ENCODE measurements around the gene PEAK1. TPM values are rescaled to one million over a fixed set of nuclear protein-coding genes. Genes with fewer than 3 reads are reported as not detected.
"Not testable (repeated sequence)": the region's sequence is repeated elsewhere in the genome, so short reads cannot be mapped to it uniquely, and the experiment has no call there.

PEAK1 gene
- total RNA-seq, 1 donor = 133 TPM

DNA sequence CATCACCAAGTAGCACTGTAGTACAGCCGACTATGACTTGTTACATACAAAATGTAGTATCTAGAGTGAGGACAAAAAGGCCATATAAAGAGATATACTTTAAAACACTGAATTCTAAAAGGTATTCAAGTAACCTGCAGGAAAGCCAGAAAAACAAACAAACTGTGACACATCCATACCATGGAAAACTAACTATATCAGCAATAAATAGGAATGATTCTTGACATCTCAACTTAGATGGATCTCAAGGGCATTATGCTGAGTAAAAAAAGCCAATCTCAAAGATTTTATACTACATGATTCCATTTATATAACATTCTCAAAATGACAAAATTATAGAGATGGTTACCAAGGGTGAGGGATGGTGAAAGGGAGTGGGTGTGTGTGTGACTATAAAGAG, 143.0 kb downstream of the PEAK1 start:
- DNase-seq (ENCODE audit: insufficient read length, low spot score, missing footprints) = no peak
- Histone ChIP-seq H3K4me3 (ENCODE audit: insufficient read depth, low read length) (no peak overlapping the region), H3K27me3 (ENCODE audit: insufficient read depth, low read length) (no peaks in the 10 kb centered on the region), H3K27ac (ENCODE audit: low read depth, low read length) (no peak overlapping the region), H2AFZ (ENCODE audit: low read length) (no peak overlapping the region), H3K36me3 (ENCODE audit: insufficient read depth, low read length) (peaks cover 5% of the 10 kb centered on the region), H4K20me1 (ENCODE audit: insufficient read depth, low read length) (peaks cover 4% of the 10 kb centered on the region), H3K4me1 (ENCODE audit: insufficient read depth, low read length) (peaks cover under 1% of the 10 kb centered on the region), H3K4me2 (ENCODE audit: insufficient read depth, low read length) (no peak overlapping the region), H3K79me2 (ENCODE audit: insufficient read depth, low read length) (peaks cover 41% of the 10 kb centered on the region), H3K9me3 (ENCODE audit: low read depth, low read length) (no peaks in the 10 kb centered on the region)
- TF ChIP-seq, protein P1, sequence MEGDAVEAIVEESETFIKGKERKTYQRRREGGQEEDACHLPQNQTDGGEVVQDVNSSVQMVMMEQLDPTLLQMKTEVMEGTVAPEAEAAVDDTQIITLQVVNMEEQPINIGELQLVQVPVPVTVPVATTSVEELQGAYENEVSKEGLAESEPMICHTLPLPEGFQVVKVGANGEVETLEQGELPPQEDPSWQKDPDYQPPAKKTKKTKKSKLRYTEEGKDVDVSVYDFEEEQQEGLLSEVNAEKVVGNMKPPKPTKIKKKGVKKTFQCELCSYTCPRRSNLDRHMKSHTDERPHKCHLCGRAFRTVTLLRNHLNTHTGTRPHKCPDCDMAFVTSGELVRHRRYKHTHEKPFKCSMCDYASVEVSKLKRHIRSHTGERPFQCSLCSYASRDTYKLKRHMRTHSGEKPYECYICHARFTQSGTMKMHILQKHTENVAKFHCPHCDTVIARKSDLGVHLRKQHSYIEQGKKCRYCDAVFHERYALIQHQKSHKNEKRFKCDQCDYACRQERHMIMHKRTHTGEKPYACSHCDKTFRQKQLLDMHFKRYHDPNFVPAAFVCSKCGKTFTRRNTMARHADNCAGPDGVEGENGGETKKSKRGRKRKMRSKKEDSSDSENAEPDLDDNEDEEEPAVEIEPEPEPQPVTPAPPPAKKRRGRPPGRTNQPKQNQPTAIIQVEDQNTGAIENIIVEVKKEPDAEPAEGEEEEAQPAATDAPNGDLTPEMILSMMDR (IDR thresholded peaks at IDR 0.05; ENCODE audit: extremely low read depth, low read depth, low read length) = no peak

DNA sequence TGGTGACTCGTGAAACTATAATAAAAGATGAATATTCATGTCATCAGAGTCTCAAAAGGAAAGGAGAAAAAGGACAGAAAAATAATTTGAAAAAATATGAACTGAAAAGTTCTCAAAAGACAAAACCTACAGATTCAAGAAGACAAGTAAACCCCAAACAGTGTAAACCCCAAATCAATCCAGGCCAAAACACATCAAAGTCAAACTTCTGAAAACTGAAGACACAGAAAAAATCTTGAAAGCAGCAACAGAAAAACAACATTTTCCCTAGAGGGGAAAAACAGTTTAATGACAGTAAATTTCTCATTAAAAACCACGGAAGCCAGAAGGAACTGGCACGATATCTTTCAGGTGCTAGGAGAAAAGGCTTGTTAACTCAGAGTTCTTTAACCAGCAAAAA, 143.8 kb downstream of the PEAK1 start:
- no peak for DNase-seq (ENCODE audit: insufficient read length, low spot score, missing footprints)
- Histone ChIP-seq H3K36me3 (ENCODE audit: insufficient read depth, low read length) (peaks cover 5% of the 10 kb centered on the region), H3K27me3 (ENCODE audit: insufficient read depth, low read length) (no peaks in the 10 kb centered on the region), H3K4me2 (ENCODE audit: insufficient read depth, low read length) (no peak overlapping the region), H3K27ac (ENCODE audit: low read depth, low read length) (peak overlapping the region; percentile 28), H4K20me1 (ENCODE audit: insufficient read depth, low read length) (peaks cover 4% of the 10 kb centered on the region), H3K9me3 (ENCODE audit: low read depth, low read length) (no peaks in the 10 kb centered on the region), H3K79me2 (ENCODE audit: insufficient read depth, low read length) (peaks cover 42% of the 10 kb centered on the region), H3K4me3 (ENCODE audit: insufficient read depth, low read length) (no peak overlapping the region), H3K4me1 (ENCODE audit: insufficient read depth, low read length) (no peaks in the 10 kb centered on the region), H2AFZ (ENCODE audit: low read length) (no peak overlapping the region)
- TF ChIP-seq, protein P1 (IDR thresholded peaks at IDR 0.05; ENCODE audit: extremely low read depth, low read depth, low read length) = no peak

DNA sequence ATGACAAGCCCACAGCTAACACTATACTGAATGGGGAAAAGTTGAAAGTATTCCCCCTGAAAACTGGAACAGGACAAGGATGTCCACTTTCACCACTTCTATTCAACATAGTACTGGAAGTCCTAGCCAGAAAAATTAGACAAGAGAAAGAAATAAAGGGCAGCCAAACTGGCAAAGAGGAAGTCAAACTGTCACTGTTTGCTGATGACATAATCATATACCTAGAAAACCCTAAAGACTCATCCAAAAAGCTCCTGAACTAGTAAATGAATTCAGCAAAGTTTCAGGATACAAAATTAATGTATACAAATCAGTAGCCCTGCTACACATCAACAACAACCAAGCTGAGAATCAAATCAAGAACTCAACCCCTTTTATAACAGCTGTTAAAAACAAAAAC, 146.8 kb downstream of the PEAK1 start:
- not testable (repeated sequence) for DNase-seq (ENCODE audit: insufficient read length, low spot score, missing footprints); H3K9me3 ChIP-seq (ENCODE audit: low read depth, low read length); H3K36me3 ChIP-seq (ENCODE audit: insufficient read depth, low read length); H3K4me3 ChIP-seq (ENCODE audit: insufficient read depth, low read length); H3K4me1 ChIP-seq (ENCODE audit: insufficient read depth, low read length); H2AFZ ChIP-seq (ENCODE audit: low read length); H3K27me3 ChIP-seq (ENCODE audit: insufficient read depth, low read length); H3K27ac ChIP-seq (ENCODE audit: low read depth, low read length); H3K4me2 ChIP-seq (ENCODE audit: insufficient read depth, low read length); H4K20me1 ChIP-seq (ENCODE audit: insufficient read depth, low read length)
- H3K79me2 ChIP-seq (ENCODE audit: insufficient read depth, low read length) = peaks cover 52% of the 10 kb centered on the region

DNA sequence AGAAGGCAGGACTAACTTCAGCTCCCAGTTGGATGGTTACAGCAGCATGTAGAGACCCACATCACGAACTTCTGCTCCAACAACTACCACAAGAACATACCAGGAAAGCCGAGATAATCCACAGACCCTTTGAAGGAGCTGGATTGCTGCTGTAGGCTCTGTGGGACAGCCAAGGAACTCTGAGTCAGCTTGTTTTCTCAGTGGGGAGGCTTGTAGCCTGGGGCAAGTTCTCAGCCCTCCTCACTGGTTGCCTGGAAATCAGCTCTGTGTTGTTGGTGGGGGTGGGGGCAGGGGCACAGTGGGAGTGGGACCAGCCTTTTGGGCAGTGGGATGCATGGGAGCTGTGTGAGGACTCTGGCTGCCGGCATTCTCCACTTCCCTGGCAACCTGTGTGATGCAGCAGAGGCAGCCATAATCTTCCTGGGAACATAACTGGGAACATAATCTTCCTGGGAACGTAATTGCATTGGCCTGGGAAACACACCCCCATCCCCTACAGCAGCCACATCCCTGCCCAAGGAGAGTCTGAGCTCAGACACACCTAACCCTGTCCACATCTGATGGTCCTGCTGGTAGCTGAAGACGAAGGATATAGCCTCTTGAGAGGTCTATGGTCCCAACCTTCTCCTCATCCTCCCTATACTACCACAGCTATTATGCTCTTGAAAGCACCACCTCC, 153.1 kb downstream of the PEAK1 start:
- H3K79me2 ChIP-seq (ENCODE audit: insufficient read depth, low read length) = peaks cover 34% of the 10 kb centered on the region
- peaks cover 5% of the 10 kb centered on the region for H3K4me1 ChIP-seq (ENCODE audit: insufficient read depth, low read length)
- no peak overlapping the region for H2AFZ ChIP-seq (ENCODE audit: low read length)
- H4K20me1 ChIP-seq (ENCODE audit: insufficient read depth, low read length) = peaks cover 12% of the 10 kb centered on the region
- no peak overlapping the region for H3K4me3 ChIP-seq (ENCODE audit: insufficient read depth, low read length)
- H3K27ac ChIP-seq (ENCODE audit: low read depth, low read length) = peak overlapping the region; percentile 52
- no peaks in the 10 kb centered on the region for H3K27me3 ChIP-seq (ENCODE audit: insufficient read depth, low read length)
- no peak overlapping the region for H3K4me2 ChIP-seq (ENCODE audit: insufficient read depth, low read length)
- H3K36me3 ChIP-seq (ENCODE audit: insufficient read depth, low read length) = peaks cover 2% of the 10 kb centered on the region
- no peak for DNase-seq (ENCODE audit: insufficient read length, low spot score, missing footprints)
- H3K9me3 ChIP-seq (ENCODE audit: low read depth, low read length) = no peaks in the 10 kb centered on the region
- TF ChIP-seq, protein P1 (IDR thresholded peaks at IDR 0.05; ENCODE audit: extremely low read depth, low read depth, low read length) = no peak

Measured in osteoblast (primary cell).